ENCODE data around the gene LMAN1L.

GRCh38 chr15:74826364-74826819 lies 13.8 kb downstream of the LMAN1L start, which contains the start of gene CPLX3:
- TF ChIP-seq REST (IDR thresholded peaks at IDR 0.05; ENCODE audit: insufficient read depth in 1 of 2, low read depth in 2 of 2, low read length in 2 of 2) (peak; percentile 91 to 92), TAF1 (IDR thresholded peaks at IDR 0.05; ENCODE audit: borderline replicate concordance, insufficient read depth, low read length) (no peak), POLR2AphosphoS5 (IDR thresholded peaks at IDR 0.05; ENCODE audit: low read depth, low read length) (no peak)
